GM12872 (cell line): ENCODE data around the gene ACYP1.

ENCODE experiments used
- TF ChIP-seq, protein P1 (sequence below): IDR thresholded peaks from 3 replicates; pipeline ENCODE4 v1.5.1; 2011; ENCODE audit warnings: low read depth, mild to moderate bottlenecking, low read length, moderate library complexity; ENCODE audit not compliant: insufficient read depth

The ACYP1 gene

DNA sequence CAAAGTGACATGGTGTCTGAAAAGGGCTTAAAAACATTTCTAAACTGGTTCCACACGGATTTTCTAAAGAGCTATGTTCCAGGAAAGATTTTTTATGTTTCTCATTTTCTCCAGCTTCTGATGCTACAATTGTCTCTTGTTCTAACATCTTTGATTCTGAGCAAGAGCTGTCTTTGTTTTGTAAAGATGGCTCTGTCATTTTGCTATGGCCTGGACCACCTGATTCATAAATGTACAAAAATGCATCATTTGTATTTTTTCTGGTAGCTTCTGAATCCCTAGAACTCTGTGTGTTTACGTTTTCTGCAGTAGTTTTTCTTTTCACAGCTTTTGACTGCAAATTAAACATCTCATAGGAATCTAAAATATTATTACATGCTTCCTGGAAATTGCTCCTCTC is 15.7 kb downstream of the ACYP1 start:
- TF ChIP-seq, protein P1, sequence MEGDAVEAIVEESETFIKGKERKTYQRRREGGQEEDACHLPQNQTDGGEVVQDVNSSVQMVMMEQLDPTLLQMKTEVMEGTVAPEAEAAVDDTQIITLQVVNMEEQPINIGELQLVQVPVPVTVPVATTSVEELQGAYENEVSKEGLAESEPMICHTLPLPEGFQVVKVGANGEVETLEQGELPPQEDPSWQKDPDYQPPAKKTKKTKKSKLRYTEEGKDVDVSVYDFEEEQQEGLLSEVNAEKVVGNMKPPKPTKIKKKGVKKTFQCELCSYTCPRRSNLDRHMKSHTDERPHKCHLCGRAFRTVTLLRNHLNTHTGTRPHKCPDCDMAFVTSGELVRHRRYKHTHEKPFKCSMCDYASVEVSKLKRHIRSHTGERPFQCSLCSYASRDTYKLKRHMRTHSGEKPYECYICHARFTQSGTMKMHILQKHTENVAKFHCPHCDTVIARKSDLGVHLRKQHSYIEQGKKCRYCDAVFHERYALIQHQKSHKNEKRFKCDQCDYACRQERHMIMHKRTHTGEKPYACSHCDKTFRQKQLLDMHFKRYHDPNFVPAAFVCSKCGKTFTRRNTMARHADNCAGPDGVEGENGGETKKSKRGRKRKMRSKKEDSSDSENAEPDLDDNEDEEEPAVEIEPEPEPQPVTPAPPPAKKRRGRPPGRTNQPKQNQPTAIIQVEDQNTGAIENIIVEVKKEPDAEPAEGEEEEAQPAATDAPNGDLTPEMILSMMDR: no peak

DNA sequence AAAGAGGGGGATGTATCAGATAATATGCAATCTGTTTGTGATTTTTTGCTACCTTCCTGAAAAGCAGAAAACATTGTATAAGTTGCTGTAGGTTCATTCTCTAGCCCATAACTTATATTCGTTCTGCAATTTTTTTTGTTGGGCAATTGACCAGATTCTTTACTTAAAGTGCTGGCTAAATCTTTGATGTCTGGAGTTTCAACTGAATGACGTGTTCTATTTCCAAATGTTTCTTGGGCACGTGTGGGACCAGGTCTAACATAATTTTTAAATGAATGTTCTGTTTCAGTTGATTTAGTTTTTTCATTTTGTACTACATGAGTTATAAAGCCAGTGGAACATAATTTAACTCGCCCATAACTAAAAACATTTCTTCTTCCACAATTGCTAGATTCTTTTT is 16.3 kb downstream of the ACYP1 start:
- TF ChIP-seq, protein P1: no peak

DNA sequence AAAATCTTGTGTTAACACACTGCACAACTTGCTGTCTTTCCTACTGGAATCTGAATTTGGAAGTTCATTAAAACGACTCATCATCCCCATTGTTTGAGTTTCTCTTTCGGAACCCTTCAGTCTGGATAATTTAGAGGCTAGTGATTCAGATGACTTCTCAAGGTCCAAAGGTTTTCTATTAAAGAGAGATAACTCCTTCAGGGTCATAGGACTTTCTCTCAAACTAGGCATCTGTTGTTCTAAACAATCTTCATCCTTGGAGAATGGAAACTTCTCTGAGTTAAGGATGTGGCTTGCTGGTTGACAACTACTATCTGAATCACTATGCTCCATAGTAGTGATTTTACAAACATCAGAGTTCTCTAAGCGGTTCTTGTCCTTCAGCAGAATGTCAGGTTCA is 16.9 kb downstream of the ACYP1 start:
- TF ChIP-seq, protein P1: no peak

DNA sequence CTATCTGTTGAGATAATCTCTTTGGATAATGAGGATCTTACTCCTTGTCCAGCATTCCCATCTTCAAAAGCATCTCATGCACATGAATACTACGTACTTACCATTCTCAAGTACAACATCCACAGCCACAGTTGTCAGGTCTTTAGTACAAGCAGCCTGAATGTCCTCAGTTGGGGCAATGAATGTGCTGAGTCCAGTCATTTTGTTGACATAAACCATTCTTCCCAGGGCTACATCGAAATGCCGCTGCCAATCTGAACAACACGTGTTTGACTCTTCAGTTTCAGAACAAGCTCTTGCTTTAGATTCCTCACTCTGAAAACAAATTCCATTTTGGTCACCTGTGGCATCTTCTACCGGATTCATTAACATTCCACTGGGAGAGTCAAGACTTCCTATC is 17.5 kb downstream of the ACYP1 start:
- TF ChIP-seq, protein P1: no peak

DNA sequence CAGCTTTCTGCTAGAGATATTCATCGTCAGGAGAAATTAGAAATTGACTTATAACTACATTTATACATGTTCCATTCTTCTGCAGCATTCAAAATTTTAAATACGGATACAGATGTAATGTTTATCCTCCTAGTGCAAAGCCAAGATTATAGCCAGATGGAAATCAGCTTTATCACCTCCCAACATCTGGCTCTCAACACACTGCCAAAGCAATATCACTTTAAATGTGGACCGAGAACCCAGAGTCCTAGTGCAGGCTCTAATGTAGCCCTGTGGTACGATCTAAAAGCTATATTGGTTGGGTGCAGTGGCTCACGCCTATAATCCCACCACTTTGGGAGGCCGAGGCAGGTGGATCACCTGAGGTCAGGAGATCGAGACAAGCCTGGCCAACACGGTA is 19.1 kb downstream of the ACYP1 start:
- TF ChIP-seq, protein P1: no peak

DNA sequence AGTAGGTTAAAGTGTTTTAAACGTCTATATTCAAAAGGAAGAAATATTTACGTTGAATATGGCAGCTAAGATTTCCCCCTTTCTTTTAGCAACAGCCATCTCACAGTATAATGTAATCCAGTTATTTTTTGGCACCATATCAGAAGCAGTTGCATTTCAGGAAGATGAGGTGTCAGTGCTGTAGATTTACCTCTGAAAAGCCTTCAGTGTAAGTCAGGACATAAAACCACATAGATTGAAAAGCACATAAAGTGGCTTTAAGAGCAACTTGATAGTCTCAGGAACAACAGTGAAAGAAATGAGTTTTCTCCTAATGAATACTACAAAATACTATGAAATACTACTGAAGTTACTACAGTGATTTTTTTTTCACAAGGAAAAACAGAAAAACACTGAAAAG is 19.5 kb downstream of the ACYP1 start:
- TF ChIP-seq, protein P1: no peak

DNA sequence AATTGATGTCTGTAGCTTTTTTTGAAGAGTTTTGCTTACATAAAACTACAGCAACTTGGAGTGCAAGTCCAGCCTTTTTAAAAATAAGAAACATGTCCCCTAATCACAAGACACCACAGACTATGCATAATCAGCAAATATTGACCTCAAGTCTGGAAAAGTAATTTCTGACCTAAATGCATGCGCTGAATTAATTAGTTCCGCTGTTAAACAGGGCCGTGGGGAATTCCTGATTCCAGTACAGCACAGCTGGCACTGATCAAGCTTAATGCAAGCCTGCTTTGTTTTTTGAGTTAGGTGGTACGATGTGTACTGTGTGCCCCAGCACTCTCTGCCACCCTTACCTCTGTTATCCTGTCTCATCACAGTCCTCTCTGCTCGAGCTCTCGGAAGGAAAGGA is 21.8 kb downstream of the ACYP1 start:
- TF ChIP-seq, protein P1: no peak

DNA sequence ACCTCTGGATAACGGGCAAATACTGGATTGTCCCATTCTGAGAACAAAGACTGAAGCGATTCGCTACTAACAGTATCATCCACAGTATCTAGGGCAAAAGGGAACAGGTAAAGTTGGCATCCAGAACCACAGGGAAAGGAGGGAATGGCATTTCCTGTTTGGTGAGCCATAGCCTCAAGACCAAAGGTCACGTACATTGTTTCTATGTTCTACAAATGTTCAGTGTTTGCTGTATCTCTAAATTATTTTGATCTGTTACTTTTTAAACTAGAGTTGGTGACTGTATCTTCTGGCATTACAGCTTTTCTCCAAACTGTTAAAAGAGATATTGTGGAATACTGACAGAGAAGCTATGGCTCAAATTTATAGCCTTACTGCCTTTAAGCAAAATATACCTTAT is 22.2 kb downstream of the ACYP1 start:
- TF ChIP-seq, protein P1: no peak
